NOMO-1 treated with dmso at 0.1 percent for 144 hours (cell line): Measurements from ENCODE around the gene SLC51B.
"Not testable (repeated sequence)": the region's sequence is repeated elsewhere in the genome, so short reads cannot be mapped to it uniquely, and the experiment has no call there.

Experiments
- DNase-seq: peaks from one replicate; lab custom pipeline; 2025; ENCODE audit not compliant: unreplicated experiment; lab: John Stamatoyannopoulos, UW

Gene SLC51B

GRCh38 chr15:65097651-65098263 is 52.6 kb downstream of the SLC51B start:
- no peak for DNase-seq

- no peak for DNase-seq
These were observed 54.1 kb downstream of the SLC51B start for GRCh38 chr15:65099336-65099735.

- DNase-seq = not testable (repeated sequence)
These were observed 54.6 kb downstream of the SLC51B start for GRCh38 chr15:65099801-65100200.

- no peak for DNase-seq
These were observed 55.3 kb downstream of the SLC51B start for GRCh38 chr15:65100442-65100841.

DNA sequence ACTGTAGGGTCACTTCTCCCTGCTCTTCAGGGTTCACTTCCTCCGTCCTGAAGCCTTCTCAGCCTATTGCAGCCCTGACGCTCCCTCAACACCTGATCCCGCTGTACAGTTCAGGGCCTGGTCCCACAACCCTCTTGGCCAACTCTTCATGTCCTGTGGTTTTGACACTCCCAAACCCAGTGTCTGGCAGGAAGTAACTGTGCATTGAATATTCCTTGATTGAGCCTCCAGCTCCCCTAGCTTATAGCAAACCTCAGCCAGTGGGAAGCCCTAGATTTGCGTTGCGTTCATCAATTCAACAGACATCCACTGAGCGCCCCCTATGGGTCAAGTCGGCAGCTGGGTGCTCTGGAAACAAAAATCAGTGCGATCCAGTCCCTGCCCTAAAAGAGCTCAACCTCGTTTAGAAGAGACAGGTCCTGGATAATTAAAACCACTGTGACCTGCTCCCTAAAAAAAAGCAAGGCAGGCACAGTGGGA is 56.3 kb downstream of the SLC51B start:
- peak; percentile 25 for DNase-seq

DNA sequence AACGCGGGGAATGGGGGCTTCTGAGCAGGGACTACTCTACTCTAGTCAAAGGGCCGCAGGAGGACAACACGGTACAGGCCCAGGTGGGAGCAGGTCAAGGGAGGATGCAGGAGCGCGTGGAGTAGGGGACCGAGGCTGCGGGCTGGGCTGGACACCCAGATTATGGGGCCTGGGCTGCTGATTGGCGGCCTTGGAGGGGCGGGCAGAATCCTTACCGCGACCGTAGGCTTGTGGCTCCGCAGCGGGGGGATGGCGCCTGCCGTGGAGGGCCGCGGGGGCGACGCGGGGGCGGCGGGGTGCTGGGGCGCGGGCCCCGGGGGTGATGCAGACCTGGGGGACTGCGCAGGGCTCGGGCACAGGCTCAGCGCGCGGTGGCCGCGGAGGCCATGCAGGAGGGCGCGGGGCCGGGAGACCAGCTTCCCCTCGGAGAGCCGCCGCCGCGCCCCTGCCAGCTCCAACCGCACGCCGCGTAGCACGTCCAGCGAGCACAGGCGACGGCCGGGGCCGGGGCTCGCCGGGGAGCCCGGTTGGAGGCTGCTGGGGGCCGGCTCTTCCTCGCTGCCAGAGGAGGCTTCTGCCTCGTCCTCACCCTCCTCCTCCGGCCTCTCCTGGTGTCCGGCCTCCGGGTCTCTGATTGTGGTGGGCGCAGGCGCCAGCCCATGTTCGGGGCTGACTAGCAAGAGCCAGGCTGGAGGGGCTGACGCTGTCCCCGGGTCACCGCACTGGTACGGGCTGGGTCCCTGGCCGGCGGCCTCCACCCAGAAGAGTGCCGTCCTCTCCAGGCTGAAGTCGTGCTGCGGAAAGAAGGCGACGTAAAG is 56.9 kb downstream of the SLC51B start:
- DNase-seq = no peak

- DNase-seq = no peak
These were observed 57.7 kb downstream of the SLC51B start for GRCh38 chr15:65102912-65103311.
